BE2C (cell line): ENCODE data around the gene TEDC1.
A peak's percentile ranks its signal among the peaks of the same experiment; 100 is the strongest.

Source experiments
- DNase-seq: peaks from one replicate; pipeline ENCODE4 v3.0.0-alpha.2; 2020
- H3K27me3 ChIP-seq: fragments of 250-450 bp; sonication (Bioruptor Pico); 2 replicates; pipeline ENCODE4 v1.5.1; 2020; ENCODE audit warnings: mild to moderate bottlenecking
- H3K36me3 ChIP-seq: fragments of 250-450 bp; sonication (Bioruptor Pico); 2 replicates; pipeline ENCODE4 v1.5.1; 2020; ENCODE audit warnings: mild to moderate bottlenecking
- H3K4me1 ChIP-seq: fragments of 250-450 bp; sonication (Bioruptor Pico); 2 replicates; pipeline ENCODE4 v1.5.1; 2020
- H3K4me3 ChIP-seq: 2 replicates; pipeline ENCODE4 v1.5.1; 2011; ENCODE audit warnings: low read depth, low read length
- H3K9me3 ChIP-seq: fragments of 250-450 bp; sonication (Bioruptor Pico); 2 replicates; pipeline ENCODE4 v1.5.1; 2020
- TF ChIP-seq, protein P1 (sequence below): IDR thresholded peaks from 2 replicates; pipeline ENCODE4 v1.5.1; 2012; ENCODE audit warnings: mild to moderate bottlenecking, low read depth, low read length

TEDC1 gene

DNA sequence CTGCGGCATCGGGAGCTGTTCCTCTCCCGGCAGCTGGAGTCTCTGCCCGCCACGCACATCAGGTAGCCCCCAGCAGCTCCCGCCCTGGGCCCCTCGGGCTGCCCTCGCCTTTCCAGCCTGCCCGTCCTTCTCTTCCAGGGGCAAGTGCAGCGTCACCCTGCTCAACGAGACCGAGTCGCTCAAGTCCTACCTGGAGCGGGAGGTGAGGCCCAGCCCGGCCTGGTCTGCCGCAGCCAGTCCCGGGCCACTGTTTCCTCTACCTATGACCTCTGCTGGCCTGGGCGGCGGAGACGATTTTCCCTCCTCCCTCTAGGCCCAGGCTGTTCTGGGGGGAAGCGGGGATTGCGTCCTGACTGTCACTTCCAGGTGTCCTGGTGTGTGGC is 40.9 kb upstream of the TEDC1 start:
- no peaks in the 10 kb centered on the region for H3K9me3 ChIP-seq
- H3K4me1 ChIP-seq, result peaks cover 8% of the 10 kb centered on the region
- H3K4me3 ChIP-seq, result no peak overlapping the region
- DNase-seq, result peak; percentile 5
- TF ChIP-seq, protein P1, sequence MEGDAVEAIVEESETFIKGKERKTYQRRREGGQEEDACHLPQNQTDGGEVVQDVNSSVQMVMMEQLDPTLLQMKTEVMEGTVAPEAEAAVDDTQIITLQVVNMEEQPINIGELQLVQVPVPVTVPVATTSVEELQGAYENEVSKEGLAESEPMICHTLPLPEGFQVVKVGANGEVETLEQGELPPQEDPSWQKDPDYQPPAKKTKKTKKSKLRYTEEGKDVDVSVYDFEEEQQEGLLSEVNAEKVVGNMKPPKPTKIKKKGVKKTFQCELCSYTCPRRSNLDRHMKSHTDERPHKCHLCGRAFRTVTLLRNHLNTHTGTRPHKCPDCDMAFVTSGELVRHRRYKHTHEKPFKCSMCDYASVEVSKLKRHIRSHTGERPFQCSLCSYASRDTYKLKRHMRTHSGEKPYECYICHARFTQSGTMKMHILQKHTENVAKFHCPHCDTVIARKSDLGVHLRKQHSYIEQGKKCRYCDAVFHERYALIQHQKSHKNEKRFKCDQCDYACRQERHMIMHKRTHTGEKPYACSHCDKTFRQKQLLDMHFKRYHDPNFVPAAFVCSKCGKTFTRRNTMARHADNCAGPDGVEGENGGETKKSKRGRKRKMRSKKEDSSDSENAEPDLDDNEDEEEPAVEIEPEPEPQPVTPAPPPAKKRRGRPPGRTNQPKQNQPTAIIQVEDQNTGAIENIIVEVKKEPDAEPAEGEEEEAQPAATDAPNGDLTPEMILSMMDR, result no peak
- peaks cover 74% of the 10 kb centered on the region for H3K36me3 ChIP-seq
- H3K27me3 ChIP-seq, result no peaks in the 10 kb centered on the region

DNA sequence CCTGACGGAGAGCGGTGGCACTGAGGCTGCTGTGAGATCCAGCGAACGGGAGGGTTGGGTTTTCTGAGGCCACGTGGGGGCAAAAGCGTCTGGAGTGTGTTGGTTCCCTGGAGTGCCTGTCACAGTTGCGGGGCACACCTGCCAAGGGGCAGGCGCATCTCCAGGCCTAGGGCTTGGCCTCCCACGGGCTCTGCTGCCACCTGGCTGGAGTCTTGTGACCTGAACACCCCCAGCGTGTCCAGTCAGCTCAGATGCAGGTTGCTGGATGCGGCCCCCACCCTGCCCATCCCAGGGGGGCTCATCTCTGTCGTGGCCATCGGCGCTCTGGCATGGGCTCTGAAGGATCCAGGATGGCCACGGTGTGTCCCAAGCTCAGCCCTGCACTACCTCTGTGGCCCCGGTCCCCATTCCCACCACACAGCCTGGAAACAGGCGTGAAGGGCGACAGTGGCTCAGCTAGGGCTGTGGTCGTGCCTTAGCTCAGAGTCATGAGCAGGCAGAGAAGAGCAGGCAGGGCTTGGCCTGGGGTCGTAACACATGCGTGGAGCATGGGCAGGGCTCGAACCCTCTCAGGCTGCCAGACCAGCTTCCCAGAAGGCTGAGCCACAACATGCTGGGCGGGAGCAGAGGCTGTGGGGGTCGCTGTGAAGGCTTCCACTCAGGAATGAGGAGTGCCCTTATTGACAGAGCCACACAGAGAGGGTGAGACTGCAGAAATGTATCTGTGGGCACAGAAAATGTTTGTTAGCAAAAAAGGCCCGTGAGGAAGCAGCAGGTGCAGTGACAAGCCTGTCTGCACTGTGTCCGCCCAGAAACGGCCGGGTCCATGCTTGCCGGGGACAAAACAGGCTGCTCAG is 40.0 kb upstream of the TEDC1 start:
- peaks cover 8% of the 10 kb centered on the region for H3K4me1 ChIP-seq
- H3K4me3 ChIP-seq, result no peak overlapping the region
- H3K9me3 ChIP-seq, result no peaks in the 10 kb centered on the region
- TF ChIP-seq, protein P1, result no peak
- no peaks in the 10 kb centered on the region for H3K27me3 ChIP-seq
- peak; percentile 9 for DNase-seq
- H3K36me3 ChIP-seq, result peaks cover 76% of the 10 kb centered on the region

DNA sequence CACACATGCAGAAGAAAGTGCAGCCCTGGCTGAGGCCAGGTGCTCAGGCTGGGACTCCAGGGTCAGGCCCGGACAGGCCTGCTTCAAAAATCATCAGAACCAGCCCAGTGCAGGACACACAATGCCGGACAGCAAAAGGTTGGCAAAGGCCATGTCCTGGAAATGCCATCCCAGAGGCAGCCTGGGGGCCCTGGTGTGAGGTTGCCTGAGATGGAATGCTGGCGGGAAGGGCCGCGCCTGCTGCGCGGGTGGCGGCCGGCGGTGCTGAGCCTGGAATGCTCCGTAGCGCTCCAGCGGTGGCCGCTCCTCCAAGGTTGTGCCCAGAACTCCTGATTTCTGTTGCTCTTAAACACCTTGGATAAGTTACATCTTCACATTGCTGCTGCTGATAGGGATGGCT is 38.1 kb upstream of the TEDC1 start:
- no peak overlapping the region for H3K4me3 ChIP-seq
- DNase-seq, result no peak
- no peaks in the 10 kb centered on the region for H3K27me3 ChIP-seq
- TF ChIP-seq, protein P1, result no peak
- peaks cover 86% of the 10 kb centered on the region for H3K36me3 ChIP-seq
- peaks cover 5% of the 10 kb centered on the region for H3K4me1 ChIP-seq
- H3K9me3 ChIP-seq, result no peaks in the 10 kb centered on the region

DNA sequence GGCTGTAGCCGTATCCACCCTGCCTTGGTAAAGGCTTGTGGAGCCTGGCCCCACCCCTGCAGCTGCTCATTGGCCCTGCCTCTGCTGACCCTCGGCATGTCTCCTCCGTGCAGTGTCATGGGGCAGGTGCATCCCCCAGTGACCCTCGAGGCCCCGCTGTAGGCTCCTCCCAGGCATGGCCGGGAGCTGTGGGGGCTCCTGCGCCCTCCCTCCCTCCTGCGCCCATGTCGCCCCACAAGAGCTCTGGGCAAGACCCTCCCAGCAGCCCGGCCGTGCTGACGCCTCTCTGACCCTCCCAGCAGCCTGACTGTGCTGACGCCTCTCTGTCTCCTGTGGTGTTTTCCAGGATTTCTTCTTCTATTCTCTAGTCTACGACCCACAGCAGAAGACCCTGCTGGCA is 37.2 kb upstream of the TEDC1 start:
- TF ChIP-seq, protein P1, result no peak
- peaks cover 92% of the 10 kb centered on the region for H3K36me3 ChIP-seq

DNA sequence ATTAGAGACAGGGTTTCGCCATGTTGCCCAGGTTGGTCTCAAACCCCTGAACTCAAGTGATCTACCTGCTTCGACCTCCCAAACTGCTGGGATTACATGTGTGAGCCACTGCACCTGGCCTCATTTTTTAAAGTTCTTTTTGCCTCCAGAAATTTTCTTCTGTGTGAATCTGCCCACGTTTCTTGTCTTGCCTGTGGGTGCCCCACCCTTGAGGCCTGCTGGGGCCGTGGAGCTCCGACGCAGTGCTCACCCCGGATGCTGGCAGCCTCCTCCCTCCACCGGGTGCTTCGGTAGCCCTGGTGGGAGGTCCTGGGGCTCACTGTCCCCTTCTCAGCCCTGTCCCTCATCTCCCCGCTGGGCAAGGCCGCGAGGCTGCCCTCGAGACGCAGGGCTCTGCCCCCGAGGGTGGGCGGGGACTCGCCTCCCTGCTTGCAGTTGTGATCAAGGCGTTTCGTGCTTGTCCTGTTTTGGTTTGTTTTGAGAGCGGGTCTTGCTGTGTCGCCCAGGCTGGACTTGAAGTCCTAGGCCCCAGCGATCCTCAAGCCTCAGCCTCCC is 35.9 kb upstream of the TEDC1 start:
- TF ChIP-seq, protein P1, result no peak
- Histone ChIP-seq H3K4me3 (no peak overlapping the region), H3K9me3 (no peaks in the 10 kb centered on the region), H3K36me3 (peaks cover 79% of the 10 kb centered on the region), H3K4me1 (no peaks in the 10 kb centered on the region), H3K27me3 (no peaks in the 10 kb centered on the region)
- DNase-seq, result no peak

More for the DNA sequence above, 37.2 kb upstream of the TEDC1 start:
- no peak overlapping the region for H3K4me3 ChIP-seq
- no peaks in the 10 kb centered on the region for H3K9me3 ChIP-seq
- peaks cover 3% of the 10 kb centered on the region for H3K4me1 ChIP-seq
- DNase-seq, result no peak
- no peaks in the 10 kb centered on the region for H3K27me3 ChIP-seq
